ENCODE data around the gene BCL2L14. TPM values are rescaled to one million over a fixed set of nuclear protein-coding genes. Genes with fewer than 3 reads are reported as not detected.

BCL2L14 gene
- total RNA-seq, 1 experiment from 2014 or later = 0.90 TPM

- ATAC-seq (no peak), DNase-seq (ENCODE audit: low spot score) (no peak)
- H3K9me3 Mint-ChIP-seq = peaks cover 3% of the 10 kb centered on the region; the same call in 1 of the 2 replicates
- no peaks in the 10 kb centered on the region for H3K27me3 Mint-ChIP-seq (ENCODE audit: low read depth)
- ChIA-PET CTCF (no interaction called here), POLR2A (no interaction called here)
- peaks cover 11% of the 10 kb centered on the region for H3K36me3 Mint-ChIP-seq
- H3K27ac Mint-ChIP-seq = no peak overlapping the region
- H3K4me1 Mint-ChIP-seq = no peaks in the 10 kb centered on the region
- TF ChIP-seq OVOL2 (CRISPR knock-in tag; IDR thresholded peaks at IDR 0.05; ENCODE audit: borderline replicate concordance) (no peak), SMAD4 (CRISPR knock-in tag; IDR thresholded peaks at IDR 0.05) (no peak)
- no peak overlapping the region for H3K4me3 Mint-ChIP-seq
Measured at GRCh38 chr12:12098691-12099015, 27.9 kb downstream of the BCL2L14 start.

GRCh38 chr12:12099102-12099501 lies 28.4 kb downstream of the BCL2L14 start:
- ATAC-seq = no peak
- TF ChIP-seq E2F4 (CRISPR knock-in tag; IDR thresholded peaks at IDR 0.05; ENCODE audit: borderline replicate concordance, low read depth) (no peak), STAT6 (CRISPR knock-in tag; conservative IDR thresholded peaks at IDR 0.05; ENCODE audit: low read depth) (no peak), ZNF512 (CRISPR knock-in tag; IDR thresholded peaks at IDR 0.05; ENCODE audit: borderline replicate concordance) (no peak), ZBTB43 (CRISPR knock-in tag; IDR thresholded peaks at IDR 0.05) (no peak), HMGXB4 (CRISPR knock-in tag; IDR thresholded peaks at IDR 0.05) (no peak), ZNF416 (CRISPR knock-in tag; IDR thresholded peaks at IDR 0.05) (no peak), ZNF317 (CRISPR knock-in tag; IDR thresholded peaks at IDR 0.05; ENCODE audit: borderline replicate concordance, low read depth) (no peak), ATF1 (CRISPR knock-in tag; IDR thresholded peaks at IDR 0.05) (no peak), NR1H2 (CRISPR knock-in tag; IDR thresholded peaks at IDR 0.05) (no peak), KAT7 (CRISPR knock-in tag; IDR thresholded peaks at IDR 0.05; ENCODE audit: borderline replicate concordance) (no peak), ELF4 (CRISPR knock-in tag; IDR thresholded peaks at IDR 0.05; ENCODE audit: low read depth) (no peak), NFE2L1 (CRISPR knock-in tag; IDR thresholded peaks at IDR 0.05) (no peak), ATF6 (CRISPR knock-in tag; IDR thresholded peaks at IDR 0.05) (no peak), PREB (CRISPR knock-in tag; IDR thresholded peaks at IDR 0.05; ENCODE audit: borderline replicate concordance) (no peak), JUN (CRISPR knock-in tag; IDR thresholded peaks at IDR 0.05) (no peak), MLX (CRISPR knock-in tag; IDR thresholded peaks at IDR 0.05) (no peak)
- POLR2A ChIA-PET = no interaction called here
- H3K36me3 Mint-ChIP-seq = peaks cover 14% of the 10 kb centered on the region
- no peaks in the 10 kb centered on the region for H3K4me1 Mint-ChIP-seq
- H3K9me3 Mint-ChIP-seq = peaks cover 5% of the 10 kb centered on the region
- CTCF ChIA-PET = no interaction called here
- H3K27me3 Mint-ChIP-seq (ENCODE audit: low read depth) = no peaks in the 10 kb centered on the region
- no peak overlapping the region for H3K4me3 Mint-ChIP-seq
- H3K27ac Mint-ChIP-seq = no peak overlapping the region
- no peak for DNase-seq (ENCODE audit: low spot score)

Data from WTC11 (cell line).